K562 (cell line): ENCODE results near the gene DNAJC18. TPM values are rescaled to one million over a fixed set of nuclear protein-coding genes. Genes with fewer than 3 reads are reported as not detected.
A peak's percentile ranks its signal among the peaks of the same experiment; 100 is the strongest.

Experiments
- CAMTA2 ChIP-seq: fragments of 250-450 bp; sonication (Bioruptor Pico); conservative IDR thresholded peaks from 2 replicates; pipeline ENCODE4 v1.5.1; 2022
- FOXA3 ChIP-seq, 2 experiments: fragments of 450-650 bp in 1 of 2; sonication (generic) in 1 of 2; formaldehyde crosslinking; IDR thresholded peaks in 1 of 2; conservative IDR thresholded peaks in 1 of 2; 2 replicates each; pipeline versions ENCODE4 v1.4.0 to v1.8.0; 2020 to 2022; ENCODE audit warnings: mild to moderate bottlenecking in 2 of 2, missing genetic modification reagents in 1 of 2
- JUND ChIP-seq, 2 experiments: IDR thresholded peaks; 2 replicates in 1 of 2; 3 replicates in 1 of 2; pipeline ENCODE4 v1.6.1; 2011; ENCODE audit warnings: borderline replicate concordance in 2 of 2, low read depth in 2 of 2, low read length in 2 of 2, improper control_type of control experiment in 1 of 2, missing biosample characterization in 1 of 2, missing genetic modification characterization in 1 of 2, missing genetic modification reagents in 1 of 2
- KLF16 ChIP-seq: IDR thresholded peaks from 2 replicates; pipeline ENCODE4 v1.6.1; 2016; ENCODE audit warnings: antibody characterized with exemption
- MBD2 ChIP-seq: sonication (generic); IDR thresholded peaks from 2 replicates; pipeline ENCODE4 v1.6.1; 2016; ENCODE audit warnings: low read depth, borderline replicate concordance
- NFYB ChIP-seq: IDR thresholded peaks from 2 replicates; pipeline ENCODE4 v1.6.1; 2011; ENCODE audit warnings: mild to moderate bottlenecking, moderate library complexity; ENCODE audit not compliant: insufficient read length; ENCODE audit errors: extremely low read depth
- PHB ChIP-seq: fragments of 250-450 bp; sonication (Bioruptor Pico); IDR thresholded peaks from 2 replicates; pipeline ENCODE4 v1.5.0; 2021
- POLR2A ChIP-seq: fragments of 450-650 bp; conservative IDR thresholded peaks from 2 replicates; pipeline ENCODE4 v1.6.1; 2016
- POLR2AphosphoS2 ChIP-seq: IDR thresholded peaks from 2 replicates; pipeline ENCODE4 v1.6.1; 2012; ENCODE audit warnings: low read length, improper control_type of control experiment
- POLR3A ChIP-seq: IDR thresholded peaks from 2 replicates; pipeline ENCODE4 v1.6.1; 2011; ENCODE audit warnings: borderline replicate concordance, mild to moderate bottlenecking, moderate library complexity; ENCODE audit not compliant: insufficient read length, insufficient read depth; ENCODE audit errors: extremely low read depth
- SNIP1 ChIP-seq: fragments of 450-650 bp; IDR thresholded peaks from 2 replicates; pipeline ENCODE4 v1.7.1; 2017; ENCODE audit warnings: low read depth, mild to moderate bottlenecking
- STAT5B ChIP-seq: fragments of 250-450 bp; sonication (Bioruptor Pico); IDR thresholded peaks from 2 replicates; pipeline ENCODE4 v1.8.0; 2021; ENCODE audit warnings: mild to moderate bottlenecking, inconsistent platforms
- TAF9B ChIP-seq: fragments of 450-650 bp; IDR thresholded peaks from 2 replicates; pipeline ENCODE4 v1.6.1; 2018; ENCODE audit warnings: mild to moderate bottlenecking; ENCODE audit not compliant: partially characterized antibody
- ZNF347 ChIP-seq: fragments of 450-650 bp; formaldehyde crosslinking; IDR thresholded peaks from 2 replicates; pipeline ENCODE4 v1.4.0; 2020; ENCODE audit warnings: low read depth, mild to moderate bottlenecking, moderate library complexity
- ZSCAN32 ChIP-seq: fragments of 450-650 bp; formaldehyde crosslinking; IDR thresholded peaks from 2 replicates; pipeline ENCODE4 v1.4.0; 2020; ENCODE audit warnings: mild to moderate bottlenecking, moderate library complexity
- polyA plus RNA-seq, 8 experiments: library from polyadenylated mRNA; depleted of rRNA in 4 of 8; stranded (reverse) in 5 of 8; unstranded in 3 of 8; fragments of >200 nt; fragmentation: Nextera tagmentation in 2 of 8; fragmentation: Illumina TruSeq in 1 of 8; extraction: Ambion mirVana in 2 of 8; extraction: Trizol in 1 of 8; gene quantifications; 2 replicates each; pipeline versions ENCODE4 v1.2.1 to v1.2.3, GENCODE V29; 2011 to 2014; ENCODE audit warnings: inconsistent platforms in 1 of 8, missing spikeins in 1 of 8
- total RNA-seq, 7 experiments: library from RNA; depleted of rRNA in 6 of 7; stranded (reverse); fragments of >200 nt in 6 of 7; fragmentation: Illumina TruSeq in 2 of 7; extraction: Trizol in 2 of 7; gene quantifications; 2 replicates each; pipeline versions ENCODE4 v1.2.1 to v1.2.3, GENCODE V29; 2011 to 2021; ENCODE audit warnings: low replicate concordance in 1 of 7
- TF ChIP-seq, protein P1 (sequence below): IDR thresholded peaks from 3 replicates; pipeline ENCODE4 v1.6.1; 2011; ENCODE audit warnings: borderline replicate concordance, mild to moderate bottlenecking; ENCODE audit not compliant: insufficient read length, insufficient read depth
- TF ChIP-seq, protein P2 (sequence below), 2 experiments: fragments of 450-650 bp; IDR thresholded peaks; 2 replicates each; pipeline ENCODE4 v1.6.1; 2016
- TF ChIP-seq, protein P3 (sequence below): fragments of 250-450 bp; sonication (Bioruptor Pico); IDR thresholded peaks from 2 replicates; pipeline ENCODE4 v1.9.0; 2021; ENCODE audit warnings: mild to moderate bottlenecking, inconsistent platforms

The DNAJC18 gene
- total and polyA plus RNA-seq, 9 of the 15 experiments (the other 6 are each of a cell fraction or from before 2014, with no cell fraction given) = 1.5 to 13.3 (median 7.5) TPM

DNA sequence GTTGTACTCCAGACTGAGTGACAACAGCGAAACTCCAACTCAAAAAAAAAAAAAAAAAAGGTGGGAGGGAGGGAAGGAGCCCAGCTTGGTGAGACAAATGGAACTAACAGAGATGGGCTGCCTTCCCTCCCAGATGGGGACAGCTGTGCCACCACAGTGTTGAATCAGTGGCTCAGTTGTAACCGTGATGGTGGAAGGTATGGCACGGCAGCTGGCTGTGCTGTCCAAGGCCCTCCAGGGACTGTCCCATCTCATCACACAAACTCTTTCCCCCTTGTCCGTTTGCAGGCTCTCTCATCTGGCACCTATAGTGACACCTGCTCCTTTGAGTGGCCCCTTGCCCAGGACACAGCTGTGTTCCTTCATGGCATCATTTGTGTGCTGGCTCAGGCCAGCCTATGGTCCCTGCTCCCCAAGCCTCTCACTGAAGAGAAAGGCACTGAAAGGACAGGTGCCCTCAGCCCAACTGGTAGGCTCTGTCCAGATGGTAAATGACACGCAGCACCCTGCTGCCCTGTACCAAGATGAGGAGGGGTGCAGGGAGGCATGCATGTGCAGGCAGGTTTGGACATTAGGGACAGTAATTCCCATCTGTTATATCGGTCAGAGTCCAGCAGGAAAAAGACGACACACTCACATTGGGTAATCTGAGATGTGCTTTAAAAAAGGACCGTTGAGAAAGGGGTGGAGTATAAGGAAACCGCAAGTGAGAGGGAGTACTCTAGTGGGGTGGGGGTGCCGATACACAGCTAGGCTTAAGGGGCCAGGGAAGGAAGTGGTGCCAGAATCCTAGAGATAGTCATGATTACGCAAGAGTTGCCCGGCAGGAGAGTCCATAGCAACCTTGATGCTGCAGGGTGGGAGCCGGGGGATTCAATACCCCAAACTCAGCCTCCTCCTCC lies 35.8 kb upstream of the DNAJC18 start (continued):
- TF ChIP-seq STAT5B (CRISPR knock-in tag) (no peak), POLR2A (peak; percentile 62), JUND (IDR thresholded peaks at IDR 0.05; ENCODE audit: borderline replicate concordance, low read depth, low read length) (peak; percentile 82), JUND (tag; IDR thresholded peaks at IDR 0.05; ENCODE audit: borderline replicate concordance, low read depth, low read length) (peak; percentile 45; the same call in 1 of the 3 replicates), SNIP1 (no peak), KLF16 (peak; percentile 73; the same call in 1 of the 2 replicates), NFYB (no peak), FOXA3 (CRISPR knock-in tag; conservative IDR thresholded peaks at IDR 0.05 in 1 of 2, IDR thresholded peaks at IDR 0.05 in 1 of 2) (peak in 1 of 2 experiments; percentile 54; a peak in 1 of 4 replicates), PHB (CRISPR knock-in tag) (no peak), TAF9B (peak; percentile 45), CAMTA2 (CRISPR knock-in tag) (no peak; the same call in 1 of the 2 replicates), ZNF347 (CRISPR knock-in tag) (no peak), POLR2AphosphoS2 (no peak), ZSCAN32 (CRISPR knock-in tag) (no peak), POLR3A (no peak), MBD2 (no peak; the same call in 1 of the 2 replicates)
- TF ChIP-seq, protein P1, sequence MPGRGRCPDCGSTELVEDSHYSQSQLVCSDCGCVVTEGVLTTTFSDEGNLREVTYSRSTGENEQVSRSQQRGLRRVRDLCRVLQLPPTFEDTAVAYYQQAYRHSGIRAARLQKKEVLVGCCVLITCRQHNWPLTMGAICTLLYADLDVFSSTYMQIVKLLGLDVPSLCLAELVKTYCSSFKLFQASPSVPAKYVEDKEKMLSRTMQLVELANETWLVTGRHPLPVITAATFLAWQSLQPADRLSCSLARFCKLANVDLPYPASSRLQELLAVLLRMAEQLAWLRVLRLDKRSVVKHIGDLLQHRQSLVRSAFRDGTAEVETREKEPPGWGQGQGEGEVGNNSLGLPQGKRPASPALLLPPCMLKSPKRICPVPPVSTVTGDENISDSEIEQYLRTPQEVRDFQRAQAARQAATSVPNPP = no peak
- TF ChIP-seq, protein P2, sequence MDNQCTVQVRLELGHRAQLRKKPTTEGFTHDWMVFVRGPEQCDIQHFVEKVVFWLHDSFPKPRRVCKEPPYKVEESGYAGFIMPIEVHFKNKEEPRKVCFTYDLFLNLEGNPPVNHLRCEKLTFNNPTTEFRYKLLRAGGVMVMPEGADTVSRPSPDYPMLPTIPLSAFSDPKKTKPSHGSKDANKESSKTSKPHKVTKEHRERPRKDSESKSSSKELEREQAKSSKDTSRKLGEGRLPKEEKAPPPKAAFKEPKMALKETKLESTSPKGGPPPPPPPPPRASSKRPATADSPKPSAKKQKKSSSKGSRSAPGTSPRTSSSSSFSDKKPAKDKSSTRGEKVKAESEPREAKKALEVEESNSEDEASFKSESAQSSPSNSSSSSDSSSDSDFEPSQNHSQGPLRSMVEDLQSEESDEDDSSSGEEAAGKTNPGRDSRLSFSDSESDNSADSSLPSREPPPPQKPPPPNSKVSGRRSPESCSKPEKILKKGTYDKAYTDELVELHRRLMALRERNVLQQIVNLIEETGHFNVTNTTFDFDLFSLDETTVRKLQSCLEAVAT (IDR thresholded peaks at IDR 0.05) = peak in 1 of 2 experiments; percentile 95; a peak in 2 of 4 replicates
- TF ChIP-seq, protein P3, sequence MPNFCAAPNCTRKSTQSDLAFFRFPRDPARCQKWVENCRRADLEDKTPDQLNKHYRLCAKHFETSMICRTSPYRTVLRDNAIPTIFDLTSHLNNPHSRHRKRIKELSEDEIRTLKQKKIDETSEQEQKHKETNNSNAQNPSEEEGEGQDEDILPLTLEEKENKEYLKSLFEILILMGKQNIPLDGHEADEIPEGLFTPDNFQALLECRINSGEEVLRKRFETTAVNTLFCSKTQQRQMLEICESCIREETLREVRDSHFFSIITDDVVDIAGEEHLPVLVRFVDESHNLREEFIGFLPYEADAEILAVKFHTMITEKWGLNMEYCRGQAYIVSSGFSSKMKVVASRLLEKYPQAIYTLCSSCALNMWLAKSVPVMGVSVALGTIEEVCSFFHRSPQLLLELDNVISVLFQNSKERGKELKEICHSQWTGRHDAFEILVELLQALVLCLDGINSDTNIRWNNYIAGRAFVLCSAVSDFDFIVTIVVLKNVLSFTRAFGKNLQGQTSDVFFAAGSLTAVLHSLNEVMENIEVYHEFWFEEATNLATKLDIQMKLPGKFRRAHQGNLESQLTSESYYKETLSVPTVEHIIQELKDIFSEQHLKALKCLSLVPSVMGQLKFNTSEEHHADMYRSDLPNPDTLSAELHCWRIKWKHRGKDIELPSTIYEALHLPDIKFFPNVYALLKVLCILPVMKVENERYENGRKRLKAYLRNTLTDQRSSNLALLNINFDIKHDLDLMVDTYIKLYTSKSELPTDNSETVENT (CRISPR knock-in tag) = no peak
